Right hindlimb (tissue), 1 donor: ENCODE measurements around the gene FAM111A.

Experiments used
- DNase-seq: peaks from one replicate; pipeline ENCODE4 v3.0.0-alpha.2; 2018

FAM111A gene

DNA sequence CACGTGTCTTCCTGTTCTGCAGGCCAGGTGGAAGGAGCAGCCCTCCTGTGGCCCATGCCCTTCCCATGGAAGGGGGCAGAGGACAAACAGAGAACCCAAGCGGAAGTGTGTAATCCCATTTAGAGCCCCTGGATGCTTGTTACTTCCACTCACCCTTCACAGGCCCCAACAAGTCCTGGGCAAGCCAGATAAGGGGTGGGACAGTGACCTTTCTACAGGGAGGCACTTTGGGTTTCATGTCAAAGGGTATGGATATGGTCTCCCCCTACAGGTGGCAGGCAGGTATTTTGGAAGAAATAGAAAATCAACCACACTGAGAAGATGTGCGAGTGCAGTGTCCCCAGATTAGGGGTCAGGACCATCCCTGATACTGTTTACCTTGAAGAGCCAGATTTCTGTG is 58.7 kb downstream of the FAM111A start:
- DNase-seq, result no peak
